Tibial artery (tissue), 4 donors: ENCODE measurements around the gene DLX2.
"Not testable (repeated sequence)": the region's sequence is repeated elsewhere in the genome, so short reads cannot be mapped to it uniquely, and the experiment has no call there.

Source experiments
- DNase-seq, 2 donors: peaks; one replicate each; pipeline ENCODE4 v3.0.0-alpha.2; 2019
- H3K27ac ChIP-seq, 2 donors: fragments of 200-600 bp; sonication (generic) in 1 of 2; 1 replicate in 1 of 2; 2 replicates in 1 of 2; pipeline ENCODE4 v1.5.1; 2018 to 2019; ENCODE audit warnings: mild to moderate bottlenecking in 1 of 2
- H3K27me3 ChIP-seq, 2 donors: fragments of 200-600 bp; sonication (generic) in 1 of 2; one replicate each; pipeline versions ENCODE4 v1.5.1 to v1.6.0; 2016 to 2019
- H3K36me3 ChIP-seq, 3 donors: fragments of 200-600 bp; sonication (generic) in 2 of 3; one replicate each; pipeline ENCODE4 v1.5.1; 2016 to 2019; ENCODE audit warnings: mild to moderate bottlenecking in 2 of 3
- H3K4me1 ChIP-seq, 4 donors: fragments of 200-600 bp; sonication (generic) in 2 of 4; 1 replicate in 3 of 4; 2 replicates in 1 of 4; pipeline ENCODE4 v1.5.1; 2016 to 2019
- H3K4me3 ChIP-seq, 2 donors: fragments of 200-600 bp; sonication (generic) in 1 of 2; 1 replicate in 1 of 2; 2 replicates in 1 of 2; pipeline ENCODE4 v1.5.1; 2018 to 2019; ENCODE audit warnings: mild to moderate bottlenecking in 2 of 2
- H3K9me3 ChIP-seq, 3 donors: fragments of 200-600 bp; sonication (generic) in 1 of 3; one replicate each; pipeline ENCODE4 v1.5.1; 2016 to 2019
- intact Hi-C: fragments of 100-400 bp; cut with DNase I; formaldehyde crosslinking; loops from one replicate; pipeline ENCODE4 v1.15.0; 2023; ENCODE audit warnings: low total_unique reads
- TF ChIP-seq, protein P1 (sequence below), 2 experiments: fragments of 200-600 bp in 1 of 2; fragments of 450-650 bp in 1 of 2; IDR thresholded peaks; one replicate each; pipeline ENCODE4 v1.5.1; 2017 to 2019; ENCODE audit warnings: antibody characterized with exemption in 2 of 2, mild to moderate bottlenecking in 1 of 2, moderate library complexity in 1 of 2

The DLX2 gene

DNA sequence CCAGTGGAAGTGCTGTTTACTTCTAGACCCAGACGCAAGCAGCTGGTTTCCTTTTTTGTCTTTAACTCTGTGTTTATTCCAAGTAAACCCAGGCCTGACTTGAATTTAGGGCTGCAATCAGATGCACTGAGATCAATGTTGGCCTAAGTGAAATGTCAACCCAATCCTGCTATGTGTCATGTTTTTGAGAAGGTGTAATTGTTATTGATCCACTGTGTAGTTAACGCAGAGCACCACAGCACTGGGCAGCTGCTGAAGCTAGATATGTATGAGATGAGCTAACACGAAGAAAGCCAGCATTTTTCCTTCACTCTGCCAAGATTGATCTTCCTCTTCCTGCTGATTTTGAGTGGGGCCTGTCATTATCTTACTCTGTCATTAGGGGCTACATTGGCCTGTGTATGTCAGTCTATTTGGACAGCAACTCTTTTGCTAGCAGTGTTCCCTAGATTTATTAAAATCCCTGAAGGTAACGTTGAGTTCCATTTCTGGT, 36.3 kb downstream of the DLX2 start:
- no peak overlapping the region for H3K27ac ChIP-seq
- no peak for DNase-seq
- no peaks in the 10 kb centered on the region for H3K4me1 ChIP-seq
- H3K9me3 ChIP-seq, result no peaks in the 10 kb centered on the region
- intact Hi-C loops, result no loop called here
- TF ChIP-seq, protein P1, sequence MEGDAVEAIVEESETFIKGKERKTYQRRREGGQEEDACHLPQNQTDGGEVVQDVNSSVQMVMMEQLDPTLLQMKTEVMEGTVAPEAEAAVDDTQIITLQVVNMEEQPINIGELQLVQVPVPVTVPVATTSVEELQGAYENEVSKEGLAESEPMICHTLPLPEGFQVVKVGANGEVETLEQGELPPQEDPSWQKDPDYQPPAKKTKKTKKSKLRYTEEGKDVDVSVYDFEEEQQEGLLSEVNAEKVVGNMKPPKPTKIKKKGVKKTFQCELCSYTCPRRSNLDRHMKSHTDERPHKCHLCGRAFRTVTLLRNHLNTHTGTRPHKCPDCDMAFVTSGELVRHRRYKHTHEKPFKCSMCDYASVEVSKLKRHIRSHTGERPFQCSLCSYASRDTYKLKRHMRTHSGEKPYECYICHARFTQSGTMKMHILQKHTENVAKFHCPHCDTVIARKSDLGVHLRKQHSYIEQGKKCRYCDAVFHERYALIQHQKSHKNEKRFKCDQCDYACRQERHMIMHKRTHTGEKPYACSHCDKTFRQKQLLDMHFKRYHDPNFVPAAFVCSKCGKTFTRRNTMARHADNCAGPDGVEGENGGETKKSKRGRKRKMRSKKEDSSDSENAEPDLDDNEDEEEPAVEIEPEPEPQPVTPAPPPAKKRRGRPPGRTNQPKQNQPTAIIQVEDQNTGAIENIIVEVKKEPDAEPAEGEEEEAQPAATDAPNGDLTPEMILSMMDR (IDR thresholded peaks at IDR 0.05), result no peak
- H3K27me3 ChIP-seq, result no peaks in the 10 kb centered on the region
- H3K4me3 ChIP-seq, result no peak overlapping the region
- H3K36me3 ChIP-seq, result peaks cover 0 to 10% (median 6%) of the 10 kb centered on the region in 3 donors

DNA sequence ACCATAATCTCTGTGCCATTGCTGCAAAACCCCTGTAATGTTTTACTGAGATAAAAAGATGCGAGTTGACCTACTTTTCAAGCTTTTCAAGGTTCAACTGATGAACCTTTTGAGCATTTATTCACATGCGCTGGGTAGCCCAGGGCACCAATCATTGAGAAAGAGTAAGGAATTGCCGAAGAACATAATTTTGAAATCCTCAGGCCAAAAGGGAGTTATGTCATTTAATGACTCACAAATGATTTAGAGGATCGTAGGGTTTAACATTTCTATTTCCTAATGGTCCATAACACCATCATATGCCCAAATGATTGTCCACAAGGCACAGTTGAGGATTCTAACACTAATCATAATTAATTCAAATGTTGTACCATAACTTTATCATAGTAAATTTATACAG, 37.6 kb downstream of the DLX2 start:
- TF ChIP-seq, protein P1 (IDR thresholded peaks at IDR 0.05), result no peak
- no peak overlapping the region for H3K4me3 ChIP-seq
- intact Hi-C loops, result no loop called here
- peaks cover 0 to 10% (median 6%) of the 10 kb centered on the region in 3 donors for H3K36me3 ChIP-seq
- no peaks in the 10 kb centered on the region for H3K27me3 ChIP-seq
- no peaks in the 10 kb centered on the region for H3K4me1 ChIP-seq
- no peak overlapping the region for H3K27ac ChIP-seq
- H3K9me3 ChIP-seq, result no peaks in the 10 kb centered on the region
- DNase-seq, result no peak

DNA sequence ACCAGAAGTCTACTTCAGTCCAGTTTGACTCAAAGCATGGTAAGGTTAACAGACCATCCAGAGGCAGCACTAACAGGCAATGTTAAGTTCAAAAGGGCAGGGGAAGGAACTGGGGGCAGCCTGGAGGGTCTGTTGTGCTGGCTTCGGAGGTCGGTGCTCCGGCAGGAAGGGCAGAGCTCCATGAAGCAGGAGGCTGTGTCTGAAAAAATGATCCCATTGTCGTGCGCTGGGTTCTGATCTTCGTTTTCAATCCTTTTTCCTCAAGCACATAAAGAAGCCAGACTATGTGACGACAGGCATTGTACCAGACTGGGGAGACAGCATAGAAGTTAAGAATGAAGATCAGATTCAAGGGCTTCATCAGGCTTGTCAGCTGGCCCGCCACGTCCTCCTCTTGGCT, 39.3 kb downstream of the DLX2 start:
- Histone ChIP-seq H3K4me1 (no peaks in the 10 kb centered on the region), H3K27ac (no peak overlapping the region), H3K27me3 (no peaks in the 10 kb centered on the region), H3K36me3 (peaks cover 0 to 10% (median 6%) of the 10 kb centered on the region in 3 donors), H3K4me3 (no peak overlapping the region), H3K9me3 (no peaks in the 10 kb centered on the region)
- intact Hi-C loops, result no loop called here
- TF ChIP-seq, protein P1 (IDR thresholded peaks at IDR 0.05), result no peak
- no peak for DNase-seq

DNA sequence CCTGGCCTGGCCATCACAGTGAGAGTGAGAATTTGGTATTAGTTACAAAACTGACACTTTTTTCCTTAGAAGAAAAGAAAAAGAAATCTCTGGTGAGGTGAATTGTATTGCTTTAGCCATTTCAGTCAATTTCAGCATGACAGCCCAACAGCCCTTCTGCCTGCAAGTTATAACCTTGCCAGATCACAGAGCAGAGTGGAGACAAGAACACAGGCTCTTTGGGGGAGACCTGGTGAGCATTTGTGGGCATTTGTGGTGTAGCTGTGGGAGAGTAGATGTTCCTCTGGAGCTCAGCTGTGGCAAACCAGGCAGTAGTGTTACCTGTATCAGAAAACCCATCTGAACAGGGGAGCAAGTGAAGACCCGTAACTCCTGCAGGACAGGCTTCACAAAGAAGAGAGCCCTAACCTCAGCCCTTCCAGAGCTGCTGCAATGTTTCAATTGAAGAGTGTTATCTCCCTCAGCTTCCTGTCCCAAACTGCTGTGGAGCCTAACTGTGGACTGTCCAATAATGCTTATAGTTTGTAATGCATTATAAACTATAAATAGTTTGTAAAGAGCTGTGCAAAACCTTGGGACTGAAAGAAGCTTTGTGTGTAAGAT, 40.2 kb downstream of the DLX2 start:
- intact Hi-C loops, result no loop called here
- TF ChIP-seq, protein P1 (IDR thresholded peaks at IDR 0.05), result no peak
- no peaks in the 10 kb centered on the region for H3K9me3 ChIP-seq
- no peak overlapping the region for H3K4me3 ChIP-seq
- no peaks in the 10 kb centered on the region for H3K4me1 ChIP-seq
- no peak overlapping the region for H3K27ac ChIP-seq
- H3K27me3 ChIP-seq, result no peaks in the 10 kb centered on the region
- peaks cover 0 to 10% (median 6%) of the 10 kb centered on the region in 3 donors for H3K36me3 ChIP-seq
- no peak for DNase-seq

DNA sequence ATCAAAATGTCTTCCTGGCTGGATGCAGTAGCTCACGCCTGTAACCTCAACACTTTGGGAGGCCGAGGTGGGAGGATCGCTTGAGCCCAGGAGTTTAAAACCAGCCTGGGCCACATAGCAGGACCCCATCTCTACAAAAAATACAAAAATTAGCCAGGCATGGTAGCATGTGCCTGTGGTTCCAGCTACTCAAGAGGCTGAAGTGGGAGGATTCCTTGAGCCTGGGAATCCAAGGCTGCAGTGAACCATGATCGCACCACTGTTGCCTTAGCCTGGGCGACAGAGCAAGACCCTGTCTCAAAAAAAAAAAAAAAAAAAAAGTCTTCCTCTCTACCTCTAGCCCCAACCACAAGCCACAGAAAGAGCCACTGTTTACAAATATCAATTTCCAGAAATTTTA, 42.6 kb downstream of the DLX2 start:
- H3K36me3 ChIP-seq, H3K27me3 ChIP-seq, intact Hi-C loops, H3K27ac ChIP-seq, H3K4me3 ChIP-seq, H3K4me1 ChIP-seq, H3K9me3 ChIP-seq, DNase-seq: not testable (repeated sequence)

DNA sequence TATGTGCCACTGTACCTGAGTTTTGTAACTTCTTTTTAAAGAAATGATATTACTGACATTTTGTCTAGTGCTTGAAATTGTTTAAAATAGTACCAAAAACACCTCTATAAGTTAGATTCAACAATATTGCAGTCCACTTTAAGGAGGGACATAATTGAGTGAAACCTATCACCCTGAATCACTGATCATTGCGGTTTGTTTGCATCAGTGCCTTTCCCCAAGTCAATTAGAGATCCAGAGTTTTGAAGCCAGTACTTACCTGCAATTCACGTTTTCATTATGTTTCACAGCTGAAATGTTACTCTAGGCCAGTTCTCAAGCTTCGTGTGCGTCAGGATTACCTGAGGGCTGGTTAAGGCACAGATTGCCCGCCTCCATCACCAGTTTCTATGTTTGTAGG, 44.0 kb downstream of the DLX2 start:
- Histone ChIP-seq H3K4me3 (no peak overlapping the region), H3K27ac (no peak overlapping the region), H3K36me3 (peaks cover 0 to 5% (median 0%) of the 10 kb centered on the region in 3 donors), H3K9me3 (no peaks in the 10 kb centered on the region), H3K27me3 (no peaks in the 10 kb centered on the region), H3K4me1 (no peaks in the 10 kb centered on the region)
- TF ChIP-seq, protein P1 (IDR thresholded peaks at IDR 0.05), result no peak
- no peak for DNase-seq
- intact Hi-C loops, result no loop called here
